Measurements from ENCODE around the gene RELT. TPM values are rescaled to one million over a fixed set of nuclear protein-coding genes. Genes with fewer than 3 reads are reported as not detected.

Gene RELT
- total RNA-seq, 2 experiments from 2014 or later: 26.6 to 29.6 TPM

- no peak overlapping the region for H3K27ac Mint-ChIP-seq
- H3K36me3 Mint-ChIP-seq (ENCODE audit: low read depth): no peaks in the 10 kb centered on the region
- DNase-seq: no peak
- no peaks in the 10 kb centered on the region for H3K9me3 Mint-ChIP-seq
- ChIA-PET CTCF (no interaction called here), POLR2A (no interaction called here)
- ATAC-seq: no peak
- intact Hi-C loops (cut with micrococcal nuclease): no loop called here
- H3K27me3 Mint-ChIP-seq: no peaks in the 10 kb centered on the region
- no peaks in the 10 kb centered on the region for H3K4me1 Mint-ChIP-seq (ENCODE audit: low read depth)
- no peak overlapping the region for H3K4me3 Mint-ChIP-seq
- no peak for TF ChIP-seq CTCF (IDR thresholded peaks at IDR 0.05)
These were observed 32.9 kb upstream of the RELT start for GRCh38 chr11:73343076-73343873.

- Mint-ChIP-seq H3K27me3 (no peaks in the 10 kb centered on the region), H3K9me3 (no peaks in the 10 kb centered on the region), H3K4me1 (ENCODE audit: low read depth) (no peaks in the 10 kb centered on the region), H3K36me3 (ENCODE audit: low read depth) (no peaks in the 10 kb centered on the region), H3K27ac (no peak overlapping the region), H3K4me3 (no peak overlapping the region)
- no peak for TF ChIP-seq CTCF (IDR thresholded peaks at IDR 0.05)
- ATAC-seq (no peak), DNase-seq (no peak)
- POLR2A ChIA-PET: no interaction called here
- intact Hi-C loops (cut with micrococcal nuclease): no loop called here
- CTCF ChIA-PET: interaction anchor here (1.6 kb wide), 1 partner anchor 8 kb away, joined by 4 read pairs; no protein-coding TSS in a partner anchor
These were observed 32.0 kb upstream of the RELT start for GRCh38 chr11:73344191-73344607.

- ATAC-seq (no peak), DNase-seq (no peak)
- intact Hi-C loops (cut with micrococcal nuclease): no loop called here
- Mint-ChIP-seq H3K9me3 (no peaks in the 10 kb centered on the region), H3K4me3 (no peak overlapping the region), H3K27ac (no peak overlapping the region), H3K27me3 (no peaks in the 10 kb centered on the region), H3K36me3 (ENCODE audit: low read depth) (no peaks in the 10 kb centered on the region), H3K4me1 (ENCODE audit: low read depth) (no peaks in the 10 kb centered on the region)
- CTCF ChIA-PET: interaction anchor here (1.6 kb wide), 1 partner anchor 10 kb away, joined by 4 read pairs; no protein-coding TSS in a partner anchor
- POLR2A ChIA-PET: no interaction called here
- TF ChIP-seq CTCF (IDR thresholded peaks at IDR 0.05): no peak
These were observed 30.6 kb upstream of the RELT start for GRCh38 chr11:73345481-73346160.

- Mint-ChIP-seq H3K27ac (no peak overlapping the region), H3K4me3 (no peak overlapping the region), H3K4me1 (ENCODE audit: low read depth) (peaks cover 1% of the 10 kb centered on the region), H3K9me3 (no peaks in the 10 kb centered on the region), H3K36me3 (ENCODE audit: low read depth) (no peaks in the 10 kb centered on the region), H3K27me3 (no peaks in the 10 kb centered on the region)
- ATAC-seq (no peak), DNase-seq (no peak)
- ChIA-PET POLR2A (no interaction called here), CTCF (no interaction called here)
- intact Hi-C loops (cut with micrococcal nuclease): no loop called here
- TF ChIP-seq CTCF (IDR thresholded peaks at IDR 0.05): no peak
These were observed 29.8 kb upstream of the RELT start for GRCh38 chr11:73346186-73346935.

All from activated CD8-positive, alpha-beta T cell treated with anti-CD3 and anti-CD28 coated beads for 36 hours (primary cell).